ENCODE data around the gene BTRC.
A peak's percentile ranks its signal among the peaks of the same experiment; 100 is the strongest.
"Not testable (repeated sequence)": the region's sequence is repeated elsewhere in the genome, so short reads cannot be mapped to it uniquely, and the experiment has no call there.

Gene BTRC

DNA sequence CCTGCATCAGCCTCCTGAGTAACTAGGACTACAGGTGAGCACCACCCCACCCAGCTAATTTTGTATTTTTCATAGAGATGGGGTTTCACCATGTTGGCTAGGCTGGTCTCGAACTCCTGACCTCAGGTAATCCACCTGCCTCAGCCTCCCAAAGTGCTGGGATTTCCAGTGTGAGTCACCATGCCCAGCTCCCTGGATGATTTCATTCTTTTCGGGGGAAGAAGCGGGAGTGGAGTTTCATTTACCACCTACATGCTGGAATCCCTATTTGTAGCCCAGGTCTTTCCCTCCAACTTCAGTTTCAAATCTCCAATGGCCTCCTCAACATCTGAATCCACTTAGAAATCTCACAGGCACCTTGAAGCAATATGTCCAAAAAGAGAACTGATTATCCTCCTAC, 2.9 kb upstream of the BTRC start:
- no peak for DNase-seq (ENCODE audit: low read depth)

DNA sequence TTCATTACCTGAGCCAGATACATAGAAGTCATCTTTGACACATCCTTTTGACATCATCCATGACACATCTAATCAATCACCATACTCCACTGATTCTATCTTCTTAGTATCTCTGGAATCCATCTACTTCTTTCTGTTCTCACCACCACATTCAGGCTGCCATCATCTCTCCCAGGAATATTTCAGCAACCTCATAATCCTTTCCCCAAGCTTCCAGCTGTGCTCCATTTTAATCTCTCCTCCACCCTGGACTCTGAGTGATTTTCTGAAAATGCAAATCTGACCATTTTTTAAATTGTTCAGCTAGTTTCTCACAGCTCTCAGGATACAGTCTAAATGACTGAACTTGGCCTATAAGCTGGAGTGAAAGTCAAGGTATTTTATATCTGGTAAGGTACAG, 2.5 kb upstream of the BTRC start:
- DNase-seq (ENCODE audit: low read depth): no peak

DNA sequence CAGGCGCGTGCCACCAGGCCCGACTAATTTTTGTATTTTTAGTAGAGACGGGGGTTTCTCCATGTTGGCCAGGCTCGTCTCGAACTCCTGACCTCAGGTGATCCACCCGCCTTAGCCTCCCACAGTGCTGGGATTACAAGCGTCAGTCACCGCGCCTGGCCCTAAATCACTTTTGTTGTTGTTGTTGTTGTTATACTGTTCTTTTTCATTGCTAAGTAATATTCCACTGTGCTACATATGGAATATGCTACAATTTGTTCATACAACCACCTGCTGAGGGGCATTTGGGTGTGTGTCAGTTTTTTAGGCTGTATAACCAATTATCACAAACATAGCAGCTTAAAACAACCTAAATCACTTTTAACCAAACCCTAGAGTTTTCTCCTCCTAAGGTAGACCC, 1.1 kb upstream of the BTRC start:
- not testable (repeated sequence) for DNase-seq (ENCODE audit: low read depth)

DNA sequence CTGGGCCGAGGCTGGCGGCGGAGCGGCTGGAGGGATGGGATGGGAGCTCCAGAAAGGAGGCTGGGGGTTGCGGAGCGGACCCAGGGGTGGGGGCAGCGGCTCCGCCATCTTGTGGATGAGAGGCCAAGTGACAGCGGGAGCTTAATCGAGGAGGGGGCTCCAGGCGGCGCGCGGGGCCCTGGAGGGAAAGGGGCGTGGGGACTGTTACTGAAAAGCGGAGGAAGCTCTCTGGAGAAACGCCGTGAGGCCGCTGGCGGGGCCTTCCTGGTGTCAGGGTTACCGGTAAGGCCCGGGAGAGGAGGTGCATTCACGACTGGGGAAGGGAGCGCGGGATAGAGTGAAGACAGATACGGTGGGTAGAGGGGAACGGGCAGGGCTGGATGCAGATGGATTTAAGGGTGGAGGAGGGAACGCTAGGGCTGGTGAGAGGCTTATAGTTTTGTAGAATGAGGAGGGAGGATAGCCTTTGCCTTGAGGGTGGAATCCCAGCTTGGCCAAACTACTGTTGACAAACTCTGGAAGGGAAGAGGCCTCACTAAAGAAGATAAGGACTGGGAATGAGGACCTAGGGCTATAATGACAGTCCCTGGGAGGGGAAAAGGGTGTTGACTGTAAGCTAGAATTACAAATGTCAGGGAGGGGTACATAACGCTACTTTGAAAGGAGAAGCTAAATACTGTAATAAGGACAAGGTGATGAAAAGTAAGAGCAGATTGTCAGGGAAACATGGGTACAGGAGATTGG, 535 bp downstream of the BTRC start:
- DNase-seq (ENCODE audit: low read depth): peak; percentile 22

DNA sequence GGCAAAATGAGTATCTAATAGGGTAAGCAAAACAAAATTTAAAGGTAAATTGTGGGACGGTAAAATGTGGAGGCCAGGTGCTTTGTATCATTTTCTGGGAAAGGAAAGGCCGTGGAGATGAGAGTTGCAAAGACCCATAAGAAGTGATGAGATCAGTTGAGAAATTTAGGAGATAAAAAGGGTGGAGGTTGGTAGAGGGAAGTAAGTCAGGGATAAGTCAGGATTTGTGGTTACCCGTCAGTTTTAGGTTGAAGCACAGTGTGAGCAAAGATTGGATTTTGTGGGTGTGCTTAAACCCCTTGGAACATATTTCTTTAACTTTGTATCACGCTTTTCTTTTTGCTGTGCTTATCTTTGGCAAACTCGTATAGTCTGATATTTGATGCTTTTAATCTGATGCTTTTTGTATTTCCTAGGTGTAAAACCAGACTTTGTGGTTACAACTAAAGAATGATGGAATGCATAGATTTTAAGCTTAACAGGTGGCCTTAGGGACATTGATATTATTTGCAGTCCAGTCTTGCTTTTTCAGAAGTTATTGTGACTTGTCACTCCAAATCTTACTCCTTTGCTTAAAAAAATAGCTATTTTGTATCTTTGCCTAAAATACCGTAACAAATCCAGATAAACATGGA, 1.2 kb downstream of the BTRC start:
- DNase-seq (ENCODE audit: low read depth): no peak

DNA sequence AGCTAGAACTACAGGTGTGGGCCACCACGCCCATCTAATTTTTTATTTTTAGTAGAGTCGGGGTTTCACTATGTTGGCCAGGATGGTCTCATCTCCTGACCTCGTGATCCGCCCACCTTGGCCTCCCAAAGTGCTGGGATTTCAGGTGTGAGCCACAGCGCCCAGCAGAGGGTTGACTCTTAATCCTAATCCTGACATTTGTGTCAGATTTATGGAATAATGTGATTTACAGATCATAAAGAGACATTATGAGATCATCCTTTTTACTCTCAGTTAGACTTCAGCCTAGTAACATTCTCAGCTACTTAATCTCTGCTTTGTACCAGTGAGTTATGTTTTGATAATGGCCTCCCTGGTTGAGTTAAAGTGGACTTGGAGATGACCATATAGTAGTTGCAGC, 2.2 kb downstream of the BTRC start:
- DNase-seq (ENCODE audit: low read depth): no peak

DNA sequence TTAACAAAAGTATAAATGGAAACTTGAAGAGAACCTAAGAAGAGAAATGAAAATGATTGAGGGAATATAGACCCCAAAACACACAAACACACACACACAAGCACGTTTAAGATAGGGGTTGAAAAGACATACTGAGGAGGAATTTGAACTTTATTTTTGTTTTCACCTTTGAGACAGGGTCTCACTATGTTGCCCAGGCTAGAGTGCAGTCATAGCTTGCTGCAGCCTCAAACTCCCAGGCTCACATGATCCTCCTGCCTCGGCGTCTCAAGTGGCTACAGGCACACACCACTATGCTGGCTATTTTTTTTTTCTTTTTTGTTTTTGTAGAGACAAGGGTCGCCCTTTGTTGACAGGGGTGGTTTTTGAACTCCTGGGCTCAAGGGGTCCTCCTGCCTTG, 4.0 kb downstream of the BTRC start:
- DNase-seq (ENCODE audit: low read depth): no peak

DNA sequence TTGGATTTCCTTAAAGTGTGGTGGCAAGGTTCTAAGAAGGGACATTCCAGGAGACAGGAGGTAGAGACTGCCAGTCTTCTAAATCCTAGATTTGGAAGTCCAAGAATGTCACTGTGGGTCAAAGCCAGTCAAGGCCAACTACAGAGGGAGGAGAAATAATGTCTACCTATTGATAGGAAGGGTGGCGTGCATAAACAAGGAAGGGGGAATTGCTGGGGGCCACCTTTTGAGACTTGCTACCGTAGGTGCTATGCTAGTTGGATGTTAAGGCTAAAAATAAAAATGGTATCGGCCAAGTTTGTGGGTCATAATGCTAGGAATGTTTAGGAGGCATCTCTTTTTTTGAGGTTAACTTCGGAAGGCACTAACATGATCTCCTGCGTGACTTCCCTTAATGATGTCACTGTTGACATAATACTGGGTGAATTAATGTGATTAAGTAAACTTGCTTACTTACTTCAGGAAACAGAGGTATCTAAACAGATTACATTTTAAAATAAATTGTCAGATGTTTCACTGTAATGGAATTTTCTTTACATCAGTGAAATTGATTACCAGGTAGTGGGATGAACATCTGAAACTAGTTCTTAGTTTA, 4.8 kb downstream of the BTRC start:
- DNase-seq (ENCODE audit: low read depth): no peak

DNA sequence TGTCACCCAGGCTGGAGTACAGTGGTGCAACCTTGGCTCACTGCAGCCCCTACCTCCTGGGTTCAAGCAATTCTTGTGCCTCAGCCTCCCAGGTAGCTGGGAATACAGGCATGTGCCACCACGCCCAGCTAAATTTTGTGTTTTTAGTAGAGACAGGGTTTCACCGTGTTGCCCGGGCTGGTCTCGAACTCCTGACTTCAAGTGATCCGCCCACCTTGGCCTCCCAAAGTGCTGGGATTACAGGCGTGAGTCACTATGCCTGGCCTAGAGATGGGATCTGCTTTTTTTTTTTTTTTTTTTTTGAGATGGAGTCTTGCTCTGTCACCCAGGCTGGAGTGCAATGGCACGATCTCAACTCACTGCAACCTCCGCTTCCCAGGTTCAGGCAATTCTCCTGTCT, 6.1 kb downstream of the BTRC start:
- DNase-seq (ENCODE audit: low read depth): not testable (repeated sequence)

DNA sequence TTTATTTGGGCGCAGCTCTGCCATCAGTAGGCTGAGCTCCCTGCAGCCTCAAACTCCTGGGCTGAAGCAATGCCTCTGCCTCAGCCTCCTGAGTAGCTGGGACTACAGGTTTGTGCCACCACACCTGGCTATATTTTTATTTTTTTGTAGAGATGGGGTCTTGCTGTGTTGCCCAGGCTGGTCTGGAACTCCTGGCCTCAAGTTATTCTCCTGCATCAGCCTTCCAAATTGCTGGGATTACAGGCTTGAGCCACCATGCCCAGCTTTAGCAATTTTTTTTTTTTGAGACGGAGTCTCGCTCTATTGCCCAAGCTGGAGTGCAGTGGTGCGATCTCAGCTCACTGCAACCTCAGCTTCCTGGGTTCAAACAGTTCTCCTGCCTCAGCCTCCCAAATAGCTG, 6.9 kb downstream of the BTRC start:
- DNase-seq (ENCODE audit: low read depth): not testable (repeated sequence)

DNA sequence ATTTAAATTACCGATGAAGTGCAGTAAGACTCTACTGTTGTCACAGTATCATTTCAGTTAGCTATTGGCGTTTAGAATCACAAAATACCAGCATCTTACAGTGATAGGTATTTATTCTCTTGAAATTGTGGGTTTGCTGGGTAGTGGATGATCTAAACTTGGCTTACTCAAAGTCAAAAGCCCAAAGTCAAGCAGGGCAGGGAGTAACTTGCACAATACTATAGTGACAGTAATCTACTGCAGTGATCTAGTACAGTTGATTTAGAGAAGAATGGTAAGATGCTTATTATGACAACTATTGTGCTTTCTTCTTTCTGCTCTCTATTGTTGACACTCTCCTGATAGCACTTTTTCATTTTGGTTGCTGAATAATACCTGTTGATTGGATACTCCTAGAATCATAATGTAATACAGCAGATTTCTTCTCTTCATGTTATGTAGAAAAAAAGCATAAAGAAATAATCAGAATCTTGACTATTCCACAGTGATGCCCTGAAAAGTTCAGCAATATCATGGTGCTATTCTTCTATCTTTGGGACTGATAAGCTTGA, 10.0 kb downstream of the BTRC start:
- DNase-seq (ENCODE audit: low read depth): no peak

DNA sequence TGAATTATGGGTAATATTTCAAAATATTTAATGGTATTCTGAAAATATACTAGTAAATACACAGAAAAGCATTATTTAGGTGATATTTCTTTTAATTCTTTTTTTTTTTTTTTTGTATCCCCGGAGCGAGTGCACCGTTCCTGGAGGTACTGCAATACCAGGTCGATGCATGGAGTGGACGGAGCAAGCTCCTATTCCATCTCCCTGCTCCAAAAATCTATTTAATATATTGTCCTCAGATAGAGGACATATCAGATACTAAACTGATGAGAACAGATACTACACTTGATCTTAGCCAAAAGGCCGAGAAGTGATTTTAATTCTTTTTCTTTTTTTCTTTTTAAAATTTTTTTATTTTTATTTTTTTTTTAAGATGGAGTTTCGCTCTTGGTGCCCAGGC, 10.8 kb downstream of the BTRC start:
- no peak for DNase-seq (ENCODE audit: low read depth)

DNA sequence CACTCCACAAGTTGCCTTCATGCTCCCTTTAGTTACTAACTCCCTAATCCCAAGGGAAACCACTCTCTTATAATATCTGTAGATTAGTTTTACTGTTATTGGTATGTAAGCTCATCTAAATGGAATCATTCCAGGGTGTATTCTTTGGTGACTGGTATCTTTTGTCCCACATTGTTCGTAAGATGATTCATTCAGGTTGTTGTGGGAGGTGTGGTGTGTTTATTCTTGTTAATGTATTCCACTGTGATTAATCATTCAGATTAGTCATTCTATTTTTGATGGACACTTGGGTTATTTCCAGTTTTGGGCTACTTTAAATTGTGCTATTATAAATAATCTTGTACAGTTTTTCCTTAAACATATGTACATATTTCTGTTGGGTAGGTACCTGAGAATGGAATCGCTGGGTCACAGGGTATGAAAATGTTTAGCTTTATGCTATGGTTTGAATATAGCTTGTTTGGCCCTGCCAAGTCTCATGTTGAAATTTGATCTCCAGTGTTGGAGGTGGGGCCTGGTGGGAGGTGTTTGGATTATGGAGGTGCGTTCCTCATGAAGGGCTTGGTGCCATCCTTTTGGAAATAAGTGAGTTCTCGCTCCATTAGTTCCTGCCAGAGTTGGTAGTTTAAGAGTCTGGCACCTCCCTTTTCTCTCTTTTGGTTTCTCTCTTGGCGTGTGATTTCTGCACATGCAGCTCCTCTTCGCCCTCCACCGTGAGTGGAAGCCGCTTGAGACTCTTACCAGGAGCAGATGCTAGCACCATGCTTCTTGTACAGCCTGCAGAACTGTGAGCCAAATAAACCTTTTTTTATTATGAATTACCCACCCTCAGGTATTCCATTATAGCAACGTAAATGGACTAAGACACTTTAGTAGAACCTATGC, 13.8 kb downstream of the BTRC start:
- no peak for DNase-seq (ENCODE audit: low read depth)

DNA sequence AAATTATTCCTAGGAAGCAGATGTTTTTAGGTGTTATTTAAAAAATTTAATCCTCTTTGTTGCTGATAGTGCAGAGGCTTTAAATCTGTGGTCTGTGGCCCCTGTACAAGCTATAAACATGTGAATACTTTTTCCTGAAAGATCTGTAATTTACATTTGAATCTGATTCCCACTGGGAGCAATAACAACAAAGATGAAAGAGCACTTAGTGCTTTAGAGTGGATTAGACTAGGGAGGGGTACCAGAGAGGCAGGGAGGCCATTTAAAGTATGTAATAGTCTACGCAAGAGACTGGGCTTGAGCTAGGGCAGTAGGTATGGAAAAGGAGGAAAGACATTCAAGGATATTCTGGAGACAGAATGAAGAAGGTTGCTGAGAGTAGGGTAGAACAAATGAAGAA, 19.1 kb downstream of the BTRC start:
- DNase-seq (ENCODE audit: low read depth): no peak

DNA sequence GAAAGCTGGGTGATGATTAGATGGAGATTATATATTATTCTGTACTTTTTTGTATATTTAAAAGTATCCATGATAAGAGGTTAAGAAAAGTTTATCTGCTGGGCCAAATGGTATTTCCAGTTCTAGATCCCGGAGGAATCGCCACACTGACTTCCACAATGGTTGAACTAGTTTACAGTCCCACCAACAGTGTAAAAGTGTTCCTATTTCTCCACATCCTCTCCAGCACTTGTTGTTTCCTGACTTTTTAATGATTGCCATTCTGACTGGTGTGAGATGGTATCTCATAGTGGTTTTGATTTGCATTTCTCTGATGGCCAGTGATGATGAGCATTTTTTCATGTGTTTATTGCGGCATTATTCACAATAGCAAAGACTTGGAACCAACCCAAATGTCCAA, 20.0 kb downstream of the BTRC start:
- not testable (repeated sequence) for DNase-seq (ENCODE audit: low read depth)

DNA sequence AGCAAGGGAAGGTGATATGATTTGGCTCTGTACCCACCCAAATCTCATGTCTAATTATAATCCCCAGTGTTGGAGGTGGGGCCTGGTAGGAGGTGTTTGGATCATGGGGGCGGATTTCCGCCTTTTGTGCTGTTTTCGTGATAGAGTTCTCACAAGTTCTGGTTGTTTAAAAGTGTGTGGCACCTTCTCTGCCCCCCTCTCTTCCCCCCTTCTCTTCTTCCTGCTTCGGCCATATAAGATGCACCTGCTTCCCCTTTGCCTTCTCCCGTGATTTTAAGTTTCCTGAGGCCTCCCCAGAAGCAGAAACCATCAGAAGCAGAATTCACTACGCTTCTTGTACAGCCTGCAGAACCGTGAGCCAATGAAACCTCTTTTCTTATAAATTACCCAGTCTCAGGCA, 21.1 kb downstream of the BTRC start:
- no peak for DNase-seq (ENCODE audit: low read depth)

DNA sequence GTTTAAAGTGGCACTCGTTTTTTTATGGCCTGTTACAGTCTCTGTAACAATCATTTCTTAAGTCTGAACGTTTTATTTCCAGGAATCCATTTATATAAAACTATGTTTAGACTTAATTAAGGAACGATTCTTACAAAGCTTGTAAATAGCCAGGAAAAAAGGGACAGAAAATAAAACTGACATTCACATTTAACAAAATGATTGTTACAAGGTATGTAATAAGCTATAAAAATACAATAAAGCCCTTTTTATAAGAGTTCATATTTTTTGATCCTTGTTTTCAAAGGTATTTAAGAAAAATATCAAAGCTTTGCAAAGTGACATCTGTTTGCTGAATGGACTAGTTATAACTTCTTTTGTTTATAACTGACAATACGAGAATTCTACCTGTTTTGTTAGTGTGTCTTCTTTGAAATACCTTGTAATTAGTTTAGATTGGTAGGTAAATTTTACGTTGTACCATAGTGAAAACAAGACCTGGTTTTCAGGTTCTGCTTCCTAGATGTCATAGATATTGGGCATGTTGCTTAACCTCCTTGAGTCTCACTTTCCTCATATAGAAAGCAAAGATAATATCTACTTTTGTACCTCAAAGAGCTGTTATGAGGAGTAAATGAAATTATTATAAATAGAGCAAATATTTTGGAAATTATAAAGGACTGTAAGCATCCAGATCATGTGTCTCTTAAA, 25.8 kb downstream of the BTRC start:
- DNase-seq (ENCODE audit: low read depth): no peak

DNA sequence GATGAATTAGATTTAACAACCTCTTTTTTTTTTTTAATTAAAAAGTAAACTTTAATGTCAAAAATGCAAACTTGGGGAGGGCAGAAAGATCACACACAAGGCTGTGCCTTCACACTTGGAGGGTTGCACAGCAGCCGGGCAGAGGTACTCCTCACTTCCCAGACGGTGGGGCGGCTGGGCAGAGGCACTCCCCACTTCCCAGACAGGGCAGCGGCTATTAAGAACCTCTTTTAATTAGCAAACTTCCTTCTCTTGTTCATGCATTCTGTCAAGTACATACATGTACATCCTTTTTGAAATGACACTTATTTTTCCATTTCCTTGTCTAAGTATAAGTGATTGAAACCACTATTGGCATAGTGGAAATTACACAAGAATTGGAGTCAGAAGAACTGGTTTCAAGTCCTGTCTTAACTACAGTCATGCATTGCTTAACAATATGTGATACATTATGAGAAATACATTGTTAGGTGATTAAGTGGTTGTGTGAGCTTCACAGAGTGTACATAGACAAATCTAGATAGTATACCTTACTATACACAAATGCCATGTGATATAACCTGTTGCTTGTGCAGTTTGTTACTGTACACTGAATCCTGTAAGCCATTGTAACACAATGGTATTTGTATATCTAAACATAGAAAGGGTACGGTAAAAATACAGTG, 26.5 kb downstream of the BTRC start:
- no peak for DNase-seq (ENCODE audit: low read depth)

DNA sequence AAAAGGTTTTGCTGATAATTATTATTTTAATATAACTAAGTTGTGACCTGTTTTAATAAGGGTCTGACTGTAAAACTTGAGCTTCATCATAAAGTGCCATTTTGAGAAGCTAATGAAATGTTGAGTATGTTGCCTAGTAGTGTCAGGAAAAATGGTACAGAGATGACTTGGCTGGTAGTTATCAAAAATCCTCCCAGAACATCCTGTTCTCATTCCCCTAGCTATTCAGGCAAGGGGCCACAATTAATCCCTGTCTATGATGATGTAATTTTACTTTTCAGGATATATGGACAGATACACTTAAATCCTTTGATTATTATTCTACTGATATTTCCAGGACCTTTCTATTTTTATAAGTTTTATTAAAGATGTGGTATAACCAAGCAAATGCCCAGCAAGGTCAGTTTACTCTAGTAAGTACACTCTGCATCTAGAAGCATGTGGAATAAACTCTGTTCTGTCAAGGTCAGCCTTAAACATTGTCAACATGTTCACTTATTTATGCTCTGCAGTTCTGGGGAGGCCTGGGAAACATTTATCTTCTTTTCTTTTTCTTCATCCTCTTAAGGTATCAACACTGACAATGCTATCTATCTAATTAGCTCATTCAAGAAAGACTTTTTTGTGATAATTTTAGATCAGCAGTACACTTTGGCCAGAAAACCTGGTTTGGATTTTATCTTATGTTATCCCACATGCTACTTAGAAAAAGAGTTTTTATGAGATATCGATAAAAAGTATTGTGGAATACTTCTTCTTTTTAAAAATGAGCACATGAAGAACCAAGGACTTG, 32.1 kb downstream of the BTRC start:
- no peak for DNase-seq (ENCODE audit: low read depth)

DNA sequence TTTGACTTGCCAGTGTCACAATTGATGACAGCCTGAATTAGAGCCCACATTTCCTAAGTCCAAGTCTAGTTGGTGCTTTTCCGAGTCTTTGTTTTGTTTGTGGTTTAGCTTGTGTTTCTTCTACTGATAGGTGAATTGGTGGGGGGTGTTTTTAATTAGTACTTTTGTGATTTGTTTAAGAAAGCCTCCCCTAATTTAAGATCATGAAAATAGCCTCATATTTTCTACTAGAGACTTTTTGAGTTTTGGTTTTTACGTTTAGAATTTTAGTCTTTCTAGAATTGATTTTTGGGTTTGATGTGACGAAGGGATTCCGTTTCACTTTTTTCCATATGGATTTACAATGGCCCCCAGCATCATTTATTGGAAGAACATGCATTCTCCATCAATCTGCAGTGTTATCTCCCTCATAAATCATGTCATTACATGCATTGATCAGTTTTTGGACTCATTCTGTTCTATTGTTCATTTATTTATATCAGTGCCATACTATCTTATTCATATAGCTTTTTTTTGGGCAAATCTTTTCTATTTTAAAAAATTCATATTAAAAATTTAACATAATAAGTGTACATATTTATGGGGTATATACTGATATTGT, 32.8 kb downstream of the BTRC start:
- no peak for DNase-seq (ENCODE audit: low read depth)
